HL-60 (cell line): ENCODE data around the gene FMN1.

Experiments used
- CTCF ChIP-seq: IDR thresholded peaks from one replicate; pipeline ENCODE4 v1.5.1; 2011; ENCODE audit warnings: low read length, control low read depth, inconsistent platforms; ENCODE audit not compliant: insufficient read depth
- GABPA ChIP-seq: IDR thresholded peaks from 2 replicates; pipeline ENCODE4 v1.6.1; 2012; ENCODE audit warnings: low read depth
- POLR2AphosphoS5 ChIP-seq: IDR thresholded peaks from 2 replicates; pipeline ENCODE4 v1.6.1; 2012; ENCODE audit warnings: low read depth
- REST ChIP-seq: IDR thresholded peaks from 2 replicates; pipeline ENCODE4 v1.6.1; 2012; ENCODE audit warnings: low read depth; ENCODE audit not compliant: insufficient replicate concordance
- SPI1 ChIP-seq: IDR thresholded peaks from 2 replicates; pipeline ENCODE4 v1.6.1; 2012; ENCODE audit warnings: low read depth, mild to moderate bottlenecking, borderline replicate concordance

- TF ChIP-seq CTCF (no peak), POLR2AphosphoS5 (no peak), REST (no peak), SPI1 (no peak), GABPA (no peak)
Measured at GRCh38 chr15:32829436-32829835, 365.1 kb downstream of the FMN1 start.
